ENCODE data around the gene FBRSL1. TPM values are rescaled to one million over a fixed set of nuclear protein-coding genes. Genes with fewer than 3 reads are reported as not detected.
"Not testable (repeated sequence)": the region's sequence is repeated elsewhere in the genome, so short reads cannot be mapped to it uniquely, and the experiment has no call there.

The FBRSL1 gene
- total RNA-seq, 1 experiment from 2014 or later: 1.2 TPM

GRCh38 chr12:132470397-132470796, 19.6 kb upstream of the FBRSL1 start:
- no peak for DNase-seq (ENCODE audit: low read depth)

- no peak for DNase-seq (ENCODE audit: low read depth)
Measured at GRCh38 chr12:132471011-132471857, 18.7 kb upstream of the FBRSL1 start.

GRCh38 chr12:132471858-132472255, 18.1 kb upstream of the FBRSL1 start:
- DNase-seq (ENCODE audit: low read depth): no peak

GRCh38 chr12:132472386-132472785, 17.6 kb upstream of the FBRSL1 start:
- DNase-seq (ENCODE audit: low read depth): no peak

- no peak for DNase-seq (ENCODE audit: low read depth)
Measured at GRCh38 chr12:132474237-132474741, 15.7 kb upstream of the FBRSL1 start.

GRCh38 chr12:132474799-132475303, 15.1 kb upstream of the FBRSL1 start:
- DNase-seq (ENCODE audit: low read depth): not testable (repeated sequence)

GRCh38 chr12:132475304-132476037, 14.5 kb upstream of the FBRSL1 start:
- no peak for DNase-seq (ENCODE audit: low read depth)

GRCh38 chr12:132476038-132476414, 13.9 kb upstream of the FBRSL1 start:
- no peak for DNase-seq (ENCODE audit: low read depth)

- no peak for DNase-seq (ENCODE audit: low read depth)
Measured at GRCh38 chr12:132476421-132476820, 13.5 kb upstream of the FBRSL1 start.

- DNase-seq (ENCODE audit: low read depth): no peak
Measured at GRCh38 chr12:132477017-132477702, 12.8 kb upstream of the FBRSL1 start.

- no peak for DNase-seq (ENCODE audit: low read depth)
Measured at GRCh38 chr12:132477703-132478432, 12.1 kb upstream of the FBRSL1 start.

GRCh38 chr12:132478433-132478803, 11.5 kb upstream of the FBRSL1 start:
- no peak for DNase-seq (ENCODE audit: low read depth)

- DNase-seq (ENCODE audit: low read depth): no peak
Measured at GRCh38 chr12:132478845-132479244, 11.1 kb upstream of the FBRSL1 start.

GRCh38 chr12:132479291-132479690, 10.7 kb upstream of the FBRSL1 start:
- DNase-seq (ENCODE audit: low read depth): no peak

GRCh38 chr12:132479938-132480622, 9.9 kb upstream of the FBRSL1 start:
- DNase-seq (ENCODE audit: low read depth): no peak

GRCh38 chr12:132480623-132481132, 9.3 kb upstream of the FBRSL1 start:
- DNase-seq (ENCODE audit: low read depth): no peak

GRCh38 chr12:132481345-132481744, 8.6 kb upstream of the FBRSL1 start:
- DNase-seq (ENCODE audit: low read depth): no peak

GRCh38 chr12:132481771-132482745, 7.9 kb upstream of the FBRSL1 start:
- DNase-seq (ENCODE audit: low read depth): no peak

GRCh38 chr12:132482771-132483170, 7.2 kb upstream of the FBRSL1 start:
- DNase-seq (ENCODE audit: low read depth): no peak
